Measurements from ENCODE around the gene TET1. TPM values are rescaled to one million over a fixed set of nuclear protein-coding genes. Genes with fewer than 3 reads are reported as not detected.
A peak's percentile ranks its signal among the peaks of the same experiment; 100 is the strongest.

TET1 gene
- total and polyA plus RNA-seq, 2 of the 13 experiments (the other 11 are each of a cell fraction or from before 2014, with no cell fraction given) = 6.9 to 7.3 TPM

- TF ChIP-seq KLF6 (CRISPR knock-in tag; IDR thresholded peaks at IDR 0.05) (no peak), BCL3 (CRISPR knock-in tag; IDR thresholded peaks at IDR 0.05) (no peak), HNF4G (IDR thresholded peaks at IDR 0.05; ENCODE audit: borderline replicate concordance, low read depth, low read length) (peak; percentile 39; the same call in 1 of the 2 replicates), HNF4G (CRISPR knock-in tag; IDR thresholded peaks at IDR 0.05; ENCODE audit: borderline replicate concordance, low read depth) (peak; percentile 39; the same call in 1 of the 2 replicates), ZNF879 (CRISPR knock-in tag; IDR thresholded peaks at IDR 0.05) (no peak), ZBTB46 (CRISPR knock-in tag; IDR thresholded peaks at IDR 0.05; ENCODE audit: borderline replicate concordance) (no peak), RARG (CRISPR knock-in tag; IDR thresholded peaks at IDR 0.05; ENCODE audit: low read depth) (no peak), TEAD2 (CRISPR knock-in tag; IDR thresholded peaks at IDR 0.05) (no peak), SALL1 (CRISPR knock-in tag; IDR thresholded peaks at IDR 0.05) (peak; percentile 97), NR3C1 (CRISPR knock-in tag; IDR thresholded peaks at IDR 0.05) (no peak), NR2C2 (CRISPR knock-in tag; IDR thresholded peaks at IDR 0.05; ENCODE audit: borderline replicate concordance) (peak; percentile 39), ZBTB14 (CRISPR knock-in tag; IDR thresholded peaks at IDR 0.05) (0 out of 2 replicates have a peak, but pooled peaks have one; percentile 38), LRRFIP1 (CRISPR knock-in tag; conservative IDR thresholded peaks at IDR 0.05) (no peak), SNAI1 (CRISPR knock-in tag; IDR thresholded peaks at IDR 0.05; ENCODE audit: borderline replicate concordance) (no peak), FOXM1 (CRISPR knock-in tag; IDR thresholded peaks at IDR 0.05) (no peak), ATAD3A (CRISPR knock-in tag; IDR thresholded peaks at IDR 0.05) (no peak), HINFP (CRISPR knock-in tag; IDR thresholded peaks at IDR 0.05; ENCODE audit: low read depth) (peak; percentile 32; the same call in 1 of the 2 replicates), MYPOP (CRISPR knock-in tag; IDR thresholded peaks at IDR 0.05) (no peak)
Measured at GRCh38 chr10:68600041-68600778, 40.1 kb downstream of the TET1 start (continued).

All from HepG2 (cell line).